Stomach (tissue), 9 donors: ENCODE results near the gene GRPR. TPM values are rescaled to one million over a fixed set of nuclear protein-coding genes. Genes with fewer than 3 reads are reported as not detected.

Source experiments
- DNase-seq, 2 donors: peaks; one replicate each; pipeline versions ENCODE4 v3.0.0 to v3.0.0-alpha.2; 2013 to 2019
- H3K27ac ChIP-seq, 5 donors: fragments of 200-600 bp in 4 of 5; sonication (generic) in 4 of 5; one replicate each; pipeline ENCODE4 v1.5.1; 2013 to 2019; ENCODE audit warnings: mild to moderate bottlenecking in 1 of 5, moderate library complexity in 1 of 5
- H3K27me3 ChIP-seq, 3 donors: fragments of 200-600 bp; sonication (generic); one replicate each; pipeline ENCODE4 v1.5.1; 2017 to 2019; ENCODE audit warnings: mixed run types in 1 of 3
- H3K36me3 ChIP-seq, 4 donors: fragments of 200-600 bp; sonication (generic); 1 replicate in 3 of 4; 2 replicates in 1 of 4; pipeline ENCODE4 v1.5.1; 2016 to 2019
- H3K4me1 ChIP-seq, 4 donors: fragments of 200-600 bp; sonication (generic); one replicate each; pipeline ENCODE4 v1.5.1; 2016 to 2019
- H3K4me3 ChIP-seq, 4 donors: fragments of 200-600 bp; sonication (generic) in 3 of 4; one replicate each; pipeline ENCODE4 v1.5.1; 2016 to 2019; ENCODE audit warnings: mild to moderate bottlenecking in 1 of 4
- H3K9me3 ChIP-seq, 4 donors: fragments of 200-600 bp; sonication (generic); one replicate each; pipeline ENCODE4 v1.5.1; 2016 to 2019
- EP300 ChIP-seq: sonication (generic); formaldehyde crosslinking; IDR thresholded peaks from one replicate; pipeline ENCODE4 v1.6.1; 2017; ENCODE audit warnings: antibody characterized with exemption
- POLR2A ChIP-seq, 4 donors: fragments of 450-650 bp; IDR thresholded peaks; one replicate each; pipeline ENCODE4 v1.6.1; 2016; ENCODE audit warnings: antibody characterized with exemption in 4 of 4, control low read depth in 2 of 4, mild to moderate bottlenecking in 1 of 4, moderate library complexity in 1 of 4
- POLR2AphosphoS5 ChIP-seq, 3 donors: sonication (generic); formaldehyde crosslinking; IDR thresholded peaks; one replicate each; pipeline ENCODE4 v1.6.1; 2016; ENCODE audit warnings: antibody characterized with exemption in 3 of 3
- WGBS, 5 donors: extraction: QIAGEN DNeasy Blood & Tissue Kit in 3 of 5; methylation state at CpG; one replicate each; pipeline versions ENCODE4 v1.1.5 to v1.1.7; 2013 to 2018; 5-methylcytosine and 5-hydroxymethylcytosine counted together
- intact Hi-C: fragments of 100-400 bp; cut with DNase I; formaldehyde crosslinking; loops from one replicate; pipeline ENCODE4 v1.15.1; 2023; ENCODE audit warnings: low total_unique reads
- polyA plus RNA-seq, 3 donors: library from polyadenylated mRNA; stranded (reverse); fragments of 200-250 nt; gene quantifications; one replicate each; pipeline ENCODE4 v1.2.3, GENCODE V29; 2013
- total RNA-seq, 5 donors: library from RNA; depleted of rRNA; stranded (reverse); fragments of >200 nt; gene quantifications; one replicate each; pipeline versions ENCODE4 v1.1.0 to v1.2.3, GENCODE V29; 2014 to 2016
- TF ChIP-seq, protein P1 (sequence below), 7 experiments: fragments of 450-650 bp in 4 of 7; fragments of 200-600 bp in 3 of 7; sonication (generic) in 3 of 7; IDR thresholded peaks; one replicate each; pipeline ENCODE4 v1.5.1; 2016 to 2019; ENCODE audit warnings: antibody characterized with exemption in 7 of 7, control low read depth in 2 of 7, mild to moderate bottlenecking in 1 of 7
- donor health status: healthy with polysubstance abuse.
- donor health status: Bipolar disorder and iron deficiency.
- donor health status: healthy.

GRPR gene
- total and polyA plus RNA-seq, 8 donors: 0.08 to 25.4 (median 5.3) TPM; not detected in 3

DNA sequence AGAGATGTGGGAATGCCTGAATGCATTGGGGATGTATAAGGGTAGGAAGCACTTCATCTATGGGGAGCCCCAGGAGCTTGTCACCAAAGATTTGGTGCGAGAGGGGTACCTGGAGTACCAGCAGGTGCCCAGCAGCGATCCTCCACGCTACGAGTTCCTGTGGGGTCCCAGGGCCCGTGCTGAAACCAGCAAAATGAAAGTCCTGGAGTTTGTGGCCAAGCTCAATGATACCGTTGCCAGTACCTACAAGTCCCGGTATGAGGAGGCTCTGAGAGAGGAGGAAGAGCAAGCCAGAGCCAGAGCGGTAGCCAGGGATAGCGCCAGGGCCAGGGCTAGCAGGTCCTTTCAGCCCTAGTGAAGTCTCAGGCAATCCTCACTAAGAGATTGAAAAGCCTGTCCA lies 47.7 kb downstream of the GRPR start:
- Histone ChIP-seq H3K9me3 (no peaks in the 10 kb centered on the region), H3K27ac (no peak overlapping the region), H3K4me3 (no peak overlapping the region), H3K27me3 (no peaks in the 10 kb centered on the region), H3K36me3 (no peaks in the 10 kb centered on the region), H3K4me1 (no peaks in the 10 kb centered on the region)
- WGBS, 5 donors: 90 to 98% (median 96%) methylated on average over 9 of the region's 9 CpGs; no CpG with 5 or more reads in 1 of the 5 donors
- intact Hi-C loops: no loop called here
- TF ChIP-seq POLR2A (IDR thresholded peaks at IDR 0.05): no peak
- no peak for TF ChIP-seq POLR2AphosphoS5 (IDR thresholded peaks at IDR 0.05)
- TF ChIP-seq EP300: no peak
- TF ChIP-seq, protein P1, sequence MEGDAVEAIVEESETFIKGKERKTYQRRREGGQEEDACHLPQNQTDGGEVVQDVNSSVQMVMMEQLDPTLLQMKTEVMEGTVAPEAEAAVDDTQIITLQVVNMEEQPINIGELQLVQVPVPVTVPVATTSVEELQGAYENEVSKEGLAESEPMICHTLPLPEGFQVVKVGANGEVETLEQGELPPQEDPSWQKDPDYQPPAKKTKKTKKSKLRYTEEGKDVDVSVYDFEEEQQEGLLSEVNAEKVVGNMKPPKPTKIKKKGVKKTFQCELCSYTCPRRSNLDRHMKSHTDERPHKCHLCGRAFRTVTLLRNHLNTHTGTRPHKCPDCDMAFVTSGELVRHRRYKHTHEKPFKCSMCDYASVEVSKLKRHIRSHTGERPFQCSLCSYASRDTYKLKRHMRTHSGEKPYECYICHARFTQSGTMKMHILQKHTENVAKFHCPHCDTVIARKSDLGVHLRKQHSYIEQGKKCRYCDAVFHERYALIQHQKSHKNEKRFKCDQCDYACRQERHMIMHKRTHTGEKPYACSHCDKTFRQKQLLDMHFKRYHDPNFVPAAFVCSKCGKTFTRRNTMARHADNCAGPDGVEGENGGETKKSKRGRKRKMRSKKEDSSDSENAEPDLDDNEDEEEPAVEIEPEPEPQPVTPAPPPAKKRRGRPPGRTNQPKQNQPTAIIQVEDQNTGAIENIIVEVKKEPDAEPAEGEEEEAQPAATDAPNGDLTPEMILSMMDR (IDR thresholded peaks at IDR 0.05): no peak
- no peak for DNase-seq

DNA sequence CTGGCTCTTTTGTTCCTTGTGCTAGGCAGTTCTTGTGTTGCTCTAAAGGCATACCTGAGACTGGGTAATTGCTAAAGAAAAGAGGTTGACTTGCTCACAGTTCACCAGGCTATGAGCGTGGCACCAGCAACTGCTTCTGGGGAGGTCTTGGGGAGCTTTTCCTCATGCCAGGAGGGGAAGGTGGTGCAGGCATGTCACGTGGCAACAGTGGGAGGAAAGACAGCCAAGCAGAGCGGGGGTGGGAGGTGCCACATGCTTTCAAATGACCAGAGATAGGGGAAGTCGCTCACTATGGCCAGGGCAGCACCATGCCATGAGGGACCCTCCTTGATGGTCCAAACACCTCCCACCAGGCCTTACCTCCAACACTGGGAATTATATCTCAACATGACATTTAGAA lies 48.6 kb downstream of the GRPR start:
- DNase-seq: no peak
- Histone ChIP-seq H3K9me3 (no peaks in the 10 kb centered on the region), H3K4me3 (no peak overlapping the region), H3K27ac (no peak overlapping the region), H3K27me3 (no peaks in the 10 kb centered on the region), H3K36me3 (no peaks in the 10 kb centered on the region), H3K4me1 (no peaks in the 10 kb centered on the region)
- 77 to 100% (median 84%) methylated on average over 1 to 4 of the region's 4 CpGs for WGBS, 5 donors
- intact Hi-C loops: no loop called here
- TF ChIP-seq POLR2AphosphoS5 (IDR thresholded peaks at IDR 0.05): no peak
- TF ChIP-seq, protein P1 (IDR thresholded peaks at IDR 0.05): no peak
- no peak for TF ChIP-seq EP300
- TF ChIP-seq POLR2A (IDR thresholded peaks at IDR 0.05): no peak

DNA sequence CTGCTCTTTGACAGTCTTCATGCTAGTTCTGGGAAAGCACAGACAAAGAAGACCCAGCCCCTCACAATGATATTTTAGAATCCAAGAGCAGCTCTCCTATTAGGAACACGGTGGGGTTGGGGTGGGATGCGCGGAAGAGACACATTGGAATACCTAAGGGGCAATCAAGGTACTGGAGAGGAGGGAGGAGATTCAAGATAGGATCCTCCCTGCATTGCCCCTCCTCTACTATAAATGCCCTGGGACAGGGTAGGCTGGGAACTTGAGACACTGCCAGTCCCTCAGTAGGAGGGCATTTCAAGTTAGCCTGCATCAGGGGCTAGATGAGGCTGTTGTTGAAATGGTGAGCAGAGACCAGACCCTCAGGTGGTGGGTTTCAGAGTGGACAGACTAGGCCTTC lies 49.0 kb downstream of the GRPR start:
- intact Hi-C loops: no loop called here
- TF ChIP-seq, protein P1 (IDR thresholded peaks at IDR 0.05): no peak
- TF ChIP-seq EP300 (no peak), POLR2A (IDR thresholded peaks at IDR 0.05) (no peak), POLR2AphosphoS5 (IDR thresholded peaks at IDR 0.05) (no peak)
- 89 to 100% (median 95%) methylated on average over 3 of the region's 3 CpGs for WGBS, 5 donors
- Histone ChIP-seq H3K27ac (no peak overlapping the region), H3K4me1 (no peaks in the 10 kb centered on the region), H3K4me3 (no peak overlapping the region), H3K27me3 (no peaks in the 10 kb centered on the region), H3K36me3 (no peaks in the 10 kb centered on the region), H3K9me3 (no peaks in the 10 kb centered on the region)
- DNase-seq: no peak

DNA sequence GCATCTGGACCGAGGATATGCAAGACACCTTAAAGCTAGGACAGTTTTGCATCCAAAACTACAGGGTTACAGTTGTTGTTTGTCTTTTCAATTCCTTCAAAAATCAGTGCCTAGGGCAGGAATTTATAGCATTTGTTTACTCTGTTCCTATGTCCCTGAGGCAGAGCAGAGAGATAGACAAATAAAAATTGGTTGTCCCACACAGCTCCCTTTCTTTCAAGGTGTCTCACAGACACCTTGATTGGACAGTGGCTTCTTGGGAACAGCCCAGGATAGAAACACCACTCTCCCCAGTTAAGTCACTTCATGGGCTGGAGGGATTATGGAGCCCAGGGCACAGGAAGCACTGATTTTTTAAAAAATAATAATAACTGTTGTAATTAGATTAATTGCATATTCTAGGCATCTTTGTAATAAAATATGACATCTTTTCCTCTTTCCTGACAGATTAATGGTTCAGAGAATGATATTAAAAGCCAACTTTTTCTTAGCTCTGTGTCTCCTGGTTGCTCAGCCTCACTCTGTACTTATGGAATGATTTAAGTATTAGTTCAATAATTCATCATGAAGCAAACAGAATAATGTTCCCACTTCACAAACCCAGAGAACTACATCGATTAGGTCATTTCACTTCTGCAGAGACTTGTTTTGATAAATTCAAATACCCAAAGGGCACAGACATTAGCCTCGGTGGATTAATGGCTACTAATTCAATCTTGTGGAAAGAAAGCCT lies 52.1 kb downstream of the GRPR start:
- Histone ChIP-seq H3K36me3 (no peaks in the 10 kb centered on the region), H3K9me3 (no peaks in the 10 kb centered on the region), H3K27me3 (no peaks in the 10 kb centered on the region), H3K4me3 (no peak overlapping the region), H3K27ac (no peak overlapping the region), H3K4me1 (no peaks in the 10 kb centered on the region)
- intact Hi-C loops: no loop called here
- no peak for DNase-seq
- TF ChIP-seq, protein P1 (IDR thresholded peaks at IDR 0.05): no peak
- TF ChIP-seq EP300 (no peak), POLR2AphosphoS5 (IDR thresholded peaks at IDR 0.05) (no peak), POLR2A (IDR thresholded peaks at IDR 0.05) (no peak)
- 57 to 72% (median 66%) methylated on average over 3 of the region's 3 CpGs for WGBS, 5 donors
